NT2/D1 (cell line): ENCODE data around the gene PON1.
A peak's percentile ranks its signal among the peaks of the same experiment; 100 is the strongest.

ENCODE experiments used
- DNase-seq: peaks from one replicate; pipeline ENCODE4 v3.0.0-alpha.2; 2011; ENCODE audit warnings: low read depth, low spot score
- H3K27me3 ChIP-seq: 2 replicates; pipeline ENCODE4 v1.6.0; 2011; ENCODE audit warnings: mild to moderate bottlenecking; ENCODE audit not compliant: insufficient read length, insufficient read depth
- H3K36me3 ChIP-seq: 2 replicates; pipeline ENCODE4 v1.6.1; 2011; ENCODE audit warnings: mild to moderate bottlenecking, low read length, mixed read lengths; ENCODE audit not compliant: insufficient read depth, insufficient read length
- H3K4me1 ChIP-seq: 2 replicates; pipeline ENCODE4 v1.5.1; 2011; ENCODE audit not compliant: insufficient read depth, insufficient read length
- H3K4me3 ChIP-seq: 2 replicates; pipeline ENCODE4 v1.5.1; 2011; ENCODE audit warnings: low read depth; ENCODE audit not compliant: insufficient read length
- H3K9ac ChIP-seq: 2 replicates; pipeline ENCODE4 v1.6.0; 2011; ENCODE audit warnings: low read depth; ENCODE audit not compliant: insufficient read length
- H3K9me3 ChIP-seq: 2 replicates; pipeline ENCODE4 v1.5.1; 2011; ENCODE audit warnings: mild to moderate bottlenecking, low read length; ENCODE audit not compliant: insufficient read depth
- SUZ12 ChIP-seq: IDR thresholded peaks from 2 replicates; pipeline ENCODE4 v1.6.1; 2011; ENCODE audit not compliant: insufficient read length, insufficient read depth; ENCODE audit errors: extremely low read depth
- YY1 ChIP-seq: IDR thresholded peaks from 2 replicates; pipeline ENCODE4 v1.6.1; 2011; ENCODE audit not compliant: insufficient read length, insufficient read depth
- ZNF274 ChIP-seq: IDR thresholded peaks from 2 replicates; pipeline ENCODE4 v1.6.1; 2011; ENCODE audit warnings: mild to moderate bottlenecking, low read depth, low read length

The PON1 gene

GRCh38 chr7:95324431-95324830 lies at the start of gene PON1:
PON1 (minus strand) TSS chr7:95324532; CDS start chr7:95324475, 57 bp downstream.
- DNase-seq = no peak
- TF ChIP-seq YY1 (no peak), SUZ12 (no peak), ZNF274 (no peak)
- Histone ChIP-seq H3K9me3 (no peaks in the 10 kb centered on the region), H3K4me3 (no peak within 1 kb of the TSS), H3K27me3 (no peaks in the 10 kb centered on the region), H3K36me3 (no peaks in the 10 kb centered on the region), H3K4me1 (no peaks in the 10 kb centered on the region), H3K9ac (no peak within 1 kb of the TSS)

DNA sequence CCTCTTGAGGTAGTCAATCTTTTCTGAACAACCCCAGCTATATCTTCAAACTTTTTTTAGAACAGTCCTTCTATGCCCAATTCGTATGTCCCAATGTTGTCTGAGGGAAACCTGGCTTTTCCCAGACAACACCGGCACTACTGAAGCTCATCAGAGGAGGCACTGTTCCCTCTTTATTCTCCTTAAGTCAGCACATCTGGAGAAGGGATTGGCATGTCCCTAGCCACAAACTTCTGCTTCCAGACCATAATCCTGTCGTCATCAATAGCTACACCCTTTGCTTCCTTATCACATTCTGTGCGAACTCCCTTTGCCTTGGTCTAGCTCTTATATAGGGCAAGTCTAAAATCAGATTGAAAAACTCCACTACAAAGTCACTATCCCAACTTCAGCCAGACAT lies 49.0 kb upstream of the PON1 start:
- H3K4me3 ChIP-seq = no peak overlapping the region
- H3K27me3 ChIP-seq = no peaks in the 10 kb centered on the region
- TF ChIP-seq YY1 (no peak), ZNF274 (no peak), SUZ12 (no peak)
- DNase-seq = no peak
- H3K36me3 ChIP-seq = no peaks in the 10 kb centered on the region
- H3K9me3 ChIP-seq = no peaks in the 10 kb centered on the region
- H3K9ac ChIP-seq = no peak overlapping the region
- H3K4me1 ChIP-seq = peaks cover 2% of the 10 kb centered on the region

- H3K9ac ChIP-seq = no peak overlapping the region
- H3K4me1 ChIP-seq = no peaks in the 10 kb centered on the region
- TF ChIP-seq YY1 = no peak
- no peak for TF ChIP-seq SUZ12
- no peak for TF ChIP-seq ZNF274
- no peak for DNase-seq
- H3K36me3 ChIP-seq = no peaks in the 10 kb centered on the region
- H3K4me3 ChIP-seq = no peak overlapping the region
- no peaks in the 10 kb centered on the region for H3K27me3 ChIP-seq
- H3K9me3 ChIP-seq = no peaks in the 10 kb centered on the region
Measured at GRCh38 chr7:95368235-95368634, 43.9 kb upstream of the PON1 start.

DNA sequence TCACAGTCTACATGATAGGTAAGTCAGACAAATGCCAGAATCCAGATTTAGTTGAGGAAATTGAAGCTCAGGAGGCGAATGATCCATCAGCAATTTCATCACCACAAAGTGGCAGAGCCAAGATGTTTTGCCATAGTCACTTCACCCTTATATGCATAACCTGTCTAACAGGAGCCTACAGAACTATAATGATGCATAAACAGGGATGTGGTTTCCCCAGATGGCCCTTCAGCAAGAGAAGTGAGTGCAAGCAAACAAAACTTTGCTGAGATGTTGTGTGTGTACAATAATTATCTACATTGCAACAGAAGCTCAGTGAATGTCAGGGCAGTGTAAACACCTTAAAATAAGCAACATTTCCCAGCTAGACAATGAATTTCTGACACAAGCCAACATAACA lies 43.3 kb upstream of the PON1 start:
- Histone ChIP-seq H3K27me3 (no peaks in the 10 kb centered on the region), H3K36me3 (no peaks in the 10 kb centered on the region), H3K9me3 (no peaks in the 10 kb centered on the region), H3K9ac (no peak overlapping the region), H3K4me1 (no peaks in the 10 kb centered on the region), H3K4me3 (no peak overlapping the region)
- no peak for TF ChIP-seq YY1
- DNase-seq = no peak

- DNase-seq = no peak
- Histone ChIP-seq H3K36me3 (no peaks in the 10 kb centered on the region), H3K27me3 (no peaks in the 10 kb centered on the region), H3K9me3 (no peaks in the 10 kb centered on the region), H3K9ac (no peak overlapping the region), H3K4me3 (no peak overlapping the region), H3K4me1 (no peaks in the 10 kb centered on the region)
- TF ChIP-seq YY1 = no peak
- TF ChIP-seq SUZ12 = no peak
- no peak for TF ChIP-seq ZNF274
Measured at GRCh38 chr7:95365151-95365550, 40.8 kb upstream of the PON1 start.

DNA sequence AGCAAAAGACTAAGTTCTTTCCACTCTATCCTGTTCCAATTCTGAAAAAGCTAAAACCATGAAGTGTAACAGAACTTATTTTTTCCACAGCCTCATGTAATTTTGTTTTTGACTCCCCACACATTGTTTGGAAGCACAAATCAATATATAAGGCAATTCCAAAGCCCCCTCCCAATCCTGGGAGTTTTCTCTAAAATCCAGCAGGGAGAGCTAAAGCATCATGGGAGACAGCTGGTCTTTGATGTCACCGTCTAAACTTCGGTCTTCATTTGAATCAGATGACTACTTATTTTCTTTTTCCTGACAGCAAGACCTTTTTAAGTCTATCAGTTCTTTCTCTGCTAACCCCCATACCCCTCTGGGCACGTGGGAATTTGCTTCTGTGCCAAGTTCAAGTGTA lies 33.3 kb upstream of the PON1 start:
- H3K9ac ChIP-seq = no peak overlapping the region
- no peaks in the 10 kb centered on the region; the same call in 1 of the 2 replicates for H3K9me3 ChIP-seq
- no peaks in the 10 kb centered on the region for H3K36me3 ChIP-seq
- no peaks in the 10 kb centered on the region for H3K4me1 ChIP-seq
- no peaks in the 10 kb centered on the region for H3K27me3 ChIP-seq
- no peak for TF ChIP-seq YY1
- TF ChIP-seq SUZ12 = no peak
- TF ChIP-seq ZNF274 = no peak
- DNase-seq = no peak
- no peak overlapping the region for H3K4me3 ChIP-seq

GRCh38 chr7:95342642-95343307 lies 18.4 kb upstream of the PON1 start:
- no peak overlapping the region for H3K4me3 ChIP-seq
- H3K36me3 ChIP-seq = no peaks in the 10 kb centered on the region
- peak; percentile 16 for DNase-seq
- TF ChIP-seq ZNF274 = no peak
- TF ChIP-seq SUZ12 = no peak
- no peak for TF ChIP-seq YY1
- H3K27me3 ChIP-seq = no peaks in the 10 kb centered on the region
- no peaks in the 10 kb centered on the region for H3K9me3 ChIP-seq
- H3K9ac ChIP-seq = no peak overlapping the region
- H3K4me1 ChIP-seq = peaks cover 3% of the 10 kb centered on the region
